NCI-H774 (cell line): ENCODE results near the gene PRRT3.
A peak's percentile ranks its signal among the peaks of the same experiment; 100 is the strongest.
"Not testable (repeated sequence)": the region's sequence is repeated elsewhere in the genome, so short reads cannot be mapped to it uniquely, and the experiment has no call there.

Source experiments
- DNase-seq: peaks from one replicate; lab custom pipeline; 2025; lab: John Stamatoyannopoulos, UW

Gene PRRT3

DNA sequence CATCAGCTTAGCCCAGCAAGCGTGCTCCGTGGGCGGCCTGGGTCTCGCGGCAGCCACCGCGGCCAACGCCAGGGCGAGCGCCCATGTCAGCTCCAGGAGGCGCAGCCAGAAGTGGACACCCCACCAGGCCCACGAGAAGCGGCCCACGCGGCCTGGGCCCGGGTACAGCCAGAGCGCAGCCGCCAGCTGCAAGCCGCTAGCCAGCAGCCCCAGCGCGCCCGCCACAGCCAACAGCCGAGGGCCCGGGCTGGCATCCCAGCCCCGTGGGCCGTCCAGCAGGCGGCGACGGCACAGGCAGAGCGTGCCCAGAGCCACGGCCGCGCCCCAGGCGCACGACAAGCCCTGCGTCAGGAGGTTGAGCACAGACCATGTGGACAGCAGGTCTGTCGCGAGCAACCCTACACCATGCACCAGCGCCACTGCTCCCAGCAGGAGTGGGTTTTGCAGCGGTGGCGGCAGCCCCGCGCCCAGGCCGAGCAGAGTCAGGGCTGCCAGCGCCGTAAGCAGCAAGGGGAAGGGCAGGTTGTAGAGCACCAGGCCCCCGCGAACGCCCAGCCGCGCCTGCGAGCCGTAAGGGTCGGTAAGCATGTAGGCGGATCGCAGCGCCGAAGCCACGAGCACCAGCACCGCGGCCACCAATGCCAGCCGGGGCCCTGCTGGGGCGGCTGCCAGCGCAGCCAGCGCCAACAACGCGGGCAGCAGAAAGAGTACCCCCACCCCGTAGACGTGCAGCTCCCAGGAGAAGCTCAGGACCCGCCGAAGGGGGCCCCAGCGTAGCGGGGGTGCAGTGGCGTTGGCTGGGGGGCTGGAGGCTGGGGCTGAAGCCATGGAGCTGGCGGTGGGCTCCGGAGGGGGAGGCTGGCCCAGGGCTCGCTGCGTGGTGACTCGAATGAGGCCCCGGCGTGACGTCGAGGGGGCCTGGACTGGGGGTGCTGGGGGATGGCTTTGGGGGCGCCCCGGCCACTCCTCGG, 4.9 kb downstream of the PRRT3 start:
- DNase-seq: peak; percentile 26

DNA sequence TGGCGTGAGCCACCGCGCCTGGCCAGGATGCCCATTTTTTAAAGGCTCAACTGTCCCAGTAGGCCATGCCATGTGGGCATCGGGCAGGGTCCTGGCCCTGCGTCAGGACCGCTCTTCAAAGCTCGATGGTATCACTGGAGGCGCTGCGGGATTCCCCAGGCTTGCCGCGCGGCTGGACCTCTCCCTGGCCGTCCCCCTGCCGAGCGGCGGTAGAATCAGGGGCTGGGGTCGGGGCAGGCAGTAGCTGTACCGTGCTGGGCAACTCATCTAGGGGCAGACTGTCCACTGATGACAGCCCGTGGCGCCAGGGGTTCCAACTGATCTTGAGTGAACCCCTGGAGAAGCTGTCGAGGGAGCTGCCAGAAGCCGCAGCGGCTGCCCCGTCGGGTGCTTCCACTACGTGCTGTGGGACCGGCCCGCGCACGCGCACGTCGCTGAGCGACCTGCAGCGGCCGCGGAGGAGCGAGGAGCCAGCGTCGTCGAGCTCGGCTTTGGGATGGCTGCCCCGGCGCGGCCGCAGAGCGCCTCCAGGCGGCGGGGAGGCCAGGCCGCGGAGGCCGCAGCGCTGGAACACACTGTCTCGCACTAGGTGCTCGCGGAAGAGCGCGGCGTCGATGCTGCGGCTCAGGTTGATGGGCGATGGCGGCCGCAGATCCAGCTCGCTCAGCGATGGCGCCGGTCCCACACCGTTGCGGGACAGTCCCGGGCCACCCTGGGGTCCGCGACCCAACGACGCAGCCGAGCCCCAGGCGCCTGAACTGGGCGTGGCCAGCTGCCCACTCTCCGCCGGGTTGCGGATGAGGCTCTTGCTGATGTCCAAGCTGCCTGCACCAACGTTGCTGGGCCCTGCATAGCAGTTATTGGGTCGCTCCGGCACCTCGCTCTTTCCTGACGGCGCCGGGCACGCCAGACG, 5.8 kb downstream of the PRRT3 start:
- DNase-seq: peak; percentile 88

DNA sequence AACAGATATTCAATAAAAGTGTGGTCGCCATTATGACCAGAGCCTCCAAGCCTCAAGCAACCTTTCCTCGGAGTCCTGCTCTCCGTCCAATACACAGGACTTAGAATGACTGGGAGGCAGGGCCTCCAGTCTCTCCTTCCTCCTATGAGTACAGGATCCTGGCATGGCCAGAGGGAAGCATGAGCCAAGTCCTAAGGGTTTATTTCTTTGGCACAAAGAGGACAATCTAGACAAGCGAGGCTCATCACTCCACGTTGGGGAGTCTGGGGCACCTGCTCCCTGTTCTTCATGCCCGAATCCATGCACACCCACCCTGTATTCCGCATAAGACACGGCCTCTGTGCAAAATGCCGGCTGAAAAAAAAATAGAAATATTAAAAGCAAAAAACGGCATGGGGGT, 6.8 kb downstream of the PRRT3 start:
- DNase-seq: no peak

DNA sequence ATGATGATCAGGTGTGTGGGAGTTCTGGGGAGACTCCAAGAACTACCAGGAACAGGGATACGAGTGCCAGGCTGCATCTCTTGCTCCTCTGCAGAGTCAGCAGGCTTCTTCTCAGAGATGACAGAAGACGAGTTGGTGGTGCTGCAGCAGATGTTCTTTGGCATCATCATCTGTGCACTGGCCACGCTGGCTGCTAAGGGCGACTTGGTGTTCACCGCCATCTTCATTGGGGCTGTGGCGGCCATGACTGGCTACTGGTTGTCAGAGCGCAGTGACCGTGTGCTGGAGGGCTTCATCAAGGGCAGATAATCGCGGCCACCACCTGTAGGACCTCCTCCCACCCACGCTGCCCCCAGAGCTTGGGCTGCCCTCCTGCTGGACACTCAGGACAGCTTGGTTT, 7.9 kb downstream of the PRRT3 start:
- DNase-seq: no peak

DNA sequence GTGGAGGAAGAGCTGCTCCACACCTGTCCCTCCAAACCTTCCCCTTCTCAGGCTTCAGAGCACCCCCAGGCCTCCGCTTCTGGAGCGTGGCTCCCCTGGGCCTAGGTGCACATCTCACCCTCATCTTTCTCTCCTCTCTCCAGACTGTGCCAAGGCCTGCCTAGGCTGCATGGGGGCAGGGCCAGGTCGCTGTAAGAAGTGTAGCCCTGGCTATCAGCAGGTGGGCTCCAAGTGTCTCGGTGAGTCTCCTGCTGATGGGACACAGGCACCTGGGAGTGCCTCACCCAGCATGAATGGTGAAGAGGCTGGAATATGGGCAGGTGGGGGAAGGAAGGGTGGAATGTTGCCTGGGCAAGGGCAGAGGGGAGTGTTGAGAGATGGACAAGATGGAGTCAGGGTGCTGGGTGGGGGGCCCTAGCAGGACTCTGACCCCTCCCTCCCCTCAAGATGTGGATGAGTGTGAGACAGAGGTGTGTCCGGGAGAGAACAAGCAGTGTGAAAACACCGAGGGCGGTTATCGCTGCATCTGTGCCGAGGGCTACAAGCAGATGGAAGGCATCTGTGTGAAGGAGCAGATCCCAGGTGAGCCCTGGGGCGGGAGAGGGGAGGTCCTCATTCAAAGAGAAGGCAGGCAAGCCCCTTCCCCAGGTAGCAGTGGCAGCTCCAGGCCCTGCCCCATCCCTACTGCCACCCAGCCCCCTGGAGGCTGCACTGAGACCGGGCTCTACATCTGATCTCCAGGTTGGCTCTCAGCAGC, 9.1 kb downstream of the PRRT3 start:
- DNase-seq: no peak

DNA sequence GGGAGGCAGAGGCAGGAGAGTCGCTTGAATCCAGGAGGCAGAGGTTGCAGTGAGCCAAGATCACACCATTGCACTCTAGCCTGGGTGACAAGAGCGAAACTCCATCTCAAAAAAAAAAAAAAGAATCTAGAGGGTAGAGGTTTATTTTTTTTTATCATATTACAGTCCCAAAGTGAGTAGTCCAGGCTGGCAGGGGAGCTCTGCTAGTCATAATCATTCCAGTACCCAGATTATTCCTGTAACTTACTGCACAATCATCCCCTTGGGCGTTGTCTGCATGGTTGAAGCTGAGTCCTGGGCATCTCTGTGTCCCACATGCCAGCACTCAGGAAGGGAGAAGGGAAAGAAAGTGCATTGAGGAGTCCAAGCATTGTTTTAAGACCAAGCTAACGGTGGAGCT, 10.0 kb downstream of the PRRT3 start:
- no peak for DNase-seq

DNA sequence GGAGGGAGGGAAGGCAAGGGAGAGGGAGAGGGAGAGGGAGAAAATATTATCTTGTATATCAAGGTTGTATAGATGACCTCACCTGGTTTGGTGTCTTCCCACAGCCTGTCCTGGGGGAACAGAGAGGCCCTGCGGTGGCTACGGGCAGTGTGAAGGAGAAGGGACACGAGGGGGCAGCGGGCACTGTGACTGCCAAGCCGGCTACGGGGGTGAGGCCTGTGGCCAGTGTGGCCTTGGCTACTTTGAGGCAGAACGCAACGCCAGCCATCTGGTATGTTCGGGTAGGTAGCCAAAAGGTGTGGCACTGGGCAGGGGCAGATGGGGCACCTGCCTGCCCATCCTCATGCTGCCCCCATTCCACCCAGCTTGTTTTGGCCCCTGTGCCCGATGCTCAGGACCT, 11.5 kb downstream of the PRRT3 start:
- no peak for DNase-seq

DNA sequence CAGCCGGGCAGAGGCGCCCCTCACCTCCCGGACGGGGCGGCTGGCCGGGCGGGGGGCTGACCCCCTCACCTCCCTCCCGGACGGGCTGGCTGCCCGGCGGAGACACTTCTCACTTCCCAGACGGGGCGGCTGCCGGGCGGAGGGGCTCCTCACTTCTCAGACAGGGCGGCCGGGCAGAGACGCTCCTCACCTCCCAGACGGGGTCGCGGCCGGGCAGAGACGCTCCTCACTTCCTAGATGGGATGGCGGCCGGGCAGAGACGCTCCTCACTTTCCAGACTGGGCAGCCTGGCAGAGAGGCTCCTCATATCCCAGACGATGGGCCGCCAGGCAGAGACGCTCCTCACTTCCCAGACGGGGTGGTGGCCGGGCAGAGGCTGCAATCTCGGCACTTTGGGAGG, 12.3 kb downstream of the PRRT3 start:
- not testable (repeated sequence) for DNase-seq

DNA sequence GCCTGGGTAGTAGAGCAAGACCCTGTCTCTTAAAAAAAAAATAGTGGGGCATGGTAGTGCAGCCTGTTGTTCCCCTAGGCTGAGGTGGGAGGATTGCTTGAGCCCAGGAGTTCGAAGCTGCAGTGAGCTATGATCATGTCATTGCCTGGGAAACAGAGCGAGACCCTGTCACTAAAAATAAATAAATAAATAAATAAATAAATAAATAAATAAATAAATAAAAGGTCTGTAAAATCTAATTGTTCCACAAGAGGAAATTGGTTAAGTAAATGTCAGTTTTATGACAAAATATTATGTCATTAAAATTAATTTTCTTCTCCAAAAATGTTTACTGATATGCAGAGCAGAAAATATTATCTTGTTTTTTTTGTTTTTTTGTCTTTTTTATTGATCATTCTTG, 13.2 kb downstream of the PRRT3 start:
- DNase-seq: no peak

DNA sequence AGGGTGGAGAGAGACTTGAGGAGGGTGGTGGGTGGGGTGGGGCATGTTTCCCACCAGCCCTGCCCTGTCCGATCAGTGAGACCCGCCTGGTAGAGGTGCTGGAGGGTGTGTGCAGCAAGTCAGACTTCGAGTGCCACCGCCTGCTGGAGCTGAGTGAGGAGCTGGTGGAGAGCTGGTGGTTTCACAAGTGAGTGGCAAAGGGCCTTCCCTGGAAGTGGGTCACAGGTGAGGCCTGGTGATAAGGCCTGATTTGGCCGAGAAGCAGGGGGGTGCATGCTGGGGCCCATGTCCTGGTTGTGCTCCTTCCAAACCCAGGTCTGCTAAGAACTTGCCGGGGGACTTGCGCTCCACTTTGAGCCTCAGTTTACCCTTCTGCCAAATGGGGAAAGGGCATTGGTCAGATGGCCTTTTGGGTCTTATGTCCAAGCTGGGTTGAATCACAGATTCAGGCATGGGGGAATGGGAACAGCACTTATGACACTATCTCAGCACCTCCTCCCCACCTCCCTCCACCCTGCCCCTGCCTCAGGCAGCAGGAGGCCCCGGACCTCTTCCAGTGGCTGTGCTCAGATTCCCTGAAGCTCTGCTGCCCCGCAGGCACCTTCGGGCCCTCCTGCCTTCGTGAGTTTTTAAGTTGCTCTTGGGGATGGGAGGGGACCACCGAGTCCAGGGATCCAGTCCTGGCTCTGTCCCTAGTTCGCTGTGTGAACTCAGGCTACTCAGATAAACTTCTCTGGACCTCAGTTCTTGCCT, 14.5 kb downstream of the PRRT3 start:
- DNase-seq: no peak

DNA sequence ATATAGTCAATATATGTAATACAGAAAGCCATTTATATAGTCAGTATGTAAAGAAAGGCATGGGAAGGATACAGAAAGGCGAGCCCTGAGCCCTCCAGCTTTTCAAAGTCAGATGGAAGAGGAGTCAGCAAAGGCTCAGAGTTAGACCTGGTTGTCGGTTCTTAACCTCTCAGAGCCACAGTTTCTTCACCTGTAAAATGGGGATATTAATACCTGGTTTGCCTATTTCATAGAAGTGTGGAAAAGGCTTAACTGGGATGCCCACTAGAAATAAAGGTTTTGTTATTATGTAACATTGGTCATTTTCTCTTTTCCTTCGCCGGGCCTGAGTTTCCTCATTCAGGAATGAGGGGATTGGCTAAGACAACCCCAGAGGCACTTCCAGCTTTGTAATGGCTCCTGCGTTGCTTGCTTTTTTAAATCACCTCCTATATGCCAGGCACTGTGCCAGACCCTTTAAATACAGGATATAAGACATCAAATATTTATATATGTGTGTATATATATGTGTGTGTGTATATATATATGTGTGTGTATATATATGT, 16.2 kb downstream of the PRRT3 start:
- DNase-seq: no peak

DNA sequence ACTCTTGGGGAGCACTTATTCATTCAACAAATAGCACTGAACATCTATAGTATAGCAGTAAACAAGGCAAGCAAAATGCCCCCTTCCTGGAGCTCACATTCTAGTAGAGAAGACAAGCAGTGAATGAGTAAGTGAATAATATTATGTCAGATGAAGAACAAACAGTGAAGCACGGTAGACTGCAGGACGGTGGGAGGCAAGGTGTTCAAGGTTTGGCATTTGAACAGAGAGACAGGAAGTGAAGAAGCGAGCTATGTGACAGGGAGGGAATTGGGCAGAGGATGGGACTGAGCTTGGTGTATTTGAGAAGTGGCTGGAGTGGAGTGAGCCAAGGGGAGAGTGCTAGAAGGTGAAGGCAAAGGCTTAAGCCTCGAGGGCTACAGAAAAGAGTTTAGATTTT, 17.2 kb downstream of the PRRT3 start:
- DNase-seq: no peak

DNA sequence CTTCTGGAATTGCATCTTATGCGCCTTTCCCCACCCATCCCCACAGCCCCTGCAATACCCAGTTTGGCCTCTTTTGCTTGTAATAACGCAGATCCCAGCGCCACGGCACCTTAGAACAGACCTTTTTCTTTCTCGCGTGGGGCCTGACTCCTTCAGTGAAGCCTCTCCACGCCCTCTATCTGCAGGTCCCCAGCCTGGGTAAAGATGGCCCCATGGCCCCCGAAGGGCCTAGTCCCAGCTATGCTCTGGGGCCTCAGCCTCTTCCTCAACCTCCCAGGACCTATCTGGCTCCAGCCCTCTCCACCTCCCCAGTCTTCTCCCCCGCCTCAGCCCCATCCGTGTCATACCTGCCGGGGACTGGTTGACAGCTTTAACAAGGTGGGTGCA, 18.0 kb downstream of the PRRT3 start:
- DNase-seq: no peak

DNA sequence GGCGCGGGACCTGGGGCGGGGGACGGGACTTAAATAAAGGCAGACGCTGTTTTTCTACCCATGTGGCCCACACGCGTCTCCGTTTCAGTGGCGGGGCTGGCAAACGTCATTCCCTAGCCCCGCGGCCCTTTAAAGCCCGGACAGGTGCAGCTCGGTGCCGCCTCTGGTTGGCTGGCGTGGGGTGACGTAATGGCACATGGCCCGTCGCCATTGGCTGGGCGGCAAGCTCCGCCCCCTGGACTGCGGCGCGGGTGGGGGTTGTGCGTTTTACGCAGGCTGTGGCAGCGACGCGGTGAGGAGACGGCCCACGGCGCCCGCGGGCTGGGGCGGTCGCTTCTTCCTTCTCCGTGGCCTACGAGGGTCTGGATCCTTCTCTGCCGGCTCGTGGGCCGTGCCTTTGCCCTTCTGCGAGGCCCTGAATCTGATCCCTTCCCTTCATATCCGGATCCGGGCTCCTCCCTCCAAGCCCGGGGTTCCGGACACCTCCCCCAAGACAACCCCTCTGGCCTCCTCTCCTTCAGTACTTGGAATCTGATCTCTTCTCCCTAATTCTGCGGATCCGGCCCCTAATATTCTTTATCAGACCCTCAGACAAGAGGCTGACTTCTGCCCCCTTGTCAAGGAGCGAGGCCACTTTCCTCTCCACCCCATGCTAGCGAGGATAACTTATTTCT, 18.5 kb downstream of the PRRT3 start, which contains the start of gene CRELD1:
Gene CRELD1, plus strand, starts transcription at position 274 of the 674 bp plus-strand sequence. CDS start 605 bp downstream, outside the sequence.
- peak; percentile 86 for DNase-seq

DNA sequence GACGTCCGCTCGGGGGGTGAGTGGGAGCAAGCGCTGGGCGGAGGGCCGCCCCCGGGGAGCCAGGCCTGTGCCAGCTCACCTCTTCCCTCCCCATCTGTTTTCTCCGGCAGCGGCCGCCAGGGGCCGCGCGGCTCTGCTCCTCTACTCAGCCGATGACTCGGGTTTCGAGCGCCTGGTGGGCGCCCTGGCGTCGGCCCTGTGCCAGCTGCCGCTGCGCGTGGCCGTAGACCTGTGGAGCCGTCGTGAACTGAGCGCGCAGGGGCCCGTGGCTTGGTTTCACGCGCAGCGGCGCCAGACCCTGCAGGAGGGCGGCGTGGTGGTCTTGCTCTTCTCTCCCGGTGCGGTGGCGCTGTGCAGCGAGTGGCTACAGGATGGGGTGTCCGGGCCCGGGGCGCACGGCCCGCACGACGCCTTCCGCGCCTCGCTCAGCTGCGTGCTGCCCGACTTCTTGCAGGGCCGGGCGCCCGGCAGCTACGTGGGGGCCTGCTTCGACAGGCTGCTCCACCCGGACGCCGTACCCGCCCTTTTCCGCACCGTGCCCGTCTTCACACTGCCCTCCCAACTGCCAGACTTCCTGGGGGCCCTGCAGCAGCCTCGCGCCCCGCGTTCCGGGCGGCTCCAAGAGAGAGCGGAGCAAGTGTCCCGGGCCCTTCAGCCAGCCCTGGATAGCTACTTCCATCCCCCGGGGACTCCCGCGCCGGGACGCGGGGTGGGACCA, 19.2 kb downstream of the PRRT3 start:
- peak; percentile 36 for DNase-seq

DNA sequence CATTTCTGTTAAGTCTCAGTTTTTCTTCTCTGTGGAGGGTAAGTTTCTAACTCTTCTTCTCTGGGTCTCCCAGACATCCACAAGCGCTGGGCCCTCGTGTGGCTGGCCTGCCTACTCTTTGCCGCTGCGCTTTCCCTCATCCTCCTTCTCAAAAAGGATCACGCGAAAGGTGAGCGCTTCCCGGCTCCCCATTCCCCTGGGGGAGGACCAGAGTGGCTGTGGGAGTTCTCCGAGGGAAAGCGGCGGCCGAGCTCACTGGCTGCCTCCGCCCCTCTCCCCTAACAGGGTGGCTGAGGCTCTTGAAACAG, 19.7 kb downstream of the PRRT3 start:
- no peak for DNase-seq

DNA sequence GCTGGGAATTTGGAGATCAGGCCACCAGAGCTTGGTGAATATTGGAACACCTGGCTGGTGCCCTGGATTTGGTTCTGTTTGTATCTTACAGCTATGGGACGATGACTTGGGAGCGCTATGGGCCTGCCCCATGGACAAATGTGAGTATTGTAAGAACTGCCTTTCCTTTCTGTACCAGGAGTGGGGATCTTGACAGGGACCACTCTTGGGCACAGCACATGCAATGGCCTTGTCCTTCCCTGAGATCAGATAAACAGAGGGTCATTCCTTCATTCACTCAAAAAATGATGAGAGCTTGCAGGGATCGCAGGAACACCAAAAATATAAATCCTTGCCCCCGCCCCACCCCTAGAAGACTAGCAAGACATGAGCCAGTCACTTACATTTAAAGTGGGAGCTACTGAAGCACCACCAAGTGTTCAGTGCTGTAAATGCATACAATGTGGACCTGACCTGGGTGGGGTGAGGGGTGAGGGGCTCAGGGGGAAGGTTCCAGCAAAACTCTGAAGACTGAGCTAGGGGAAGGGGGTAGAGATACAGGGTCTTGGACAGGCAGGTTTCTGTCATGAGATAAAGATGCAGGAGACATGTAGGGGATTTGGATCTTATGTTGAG, 21.3 kb downstream of the PRRT3 start:
- DNase-seq: no peak

DNA sequence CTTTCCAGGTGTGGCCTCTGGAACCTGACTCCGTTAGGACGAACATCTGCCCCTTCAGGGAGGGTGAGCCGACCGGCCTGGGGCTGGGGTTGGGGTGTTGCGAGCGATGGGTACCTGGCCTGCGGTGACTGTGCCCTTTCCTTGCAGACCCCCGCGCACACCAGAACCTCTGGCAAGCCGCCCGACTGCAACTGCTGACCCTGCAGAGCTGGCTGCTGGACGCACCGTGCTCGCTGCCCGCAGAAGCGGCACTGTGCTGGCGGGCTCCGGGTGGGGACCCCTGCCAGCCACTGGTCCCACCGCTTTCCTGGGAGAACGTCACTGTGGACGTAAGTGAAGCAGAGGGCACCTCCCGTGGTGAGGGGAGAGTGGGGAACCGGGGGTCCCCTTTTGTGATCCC, 24.1 kb downstream of the PRRT3 start:
- no peak for DNase-seq

DNA sequence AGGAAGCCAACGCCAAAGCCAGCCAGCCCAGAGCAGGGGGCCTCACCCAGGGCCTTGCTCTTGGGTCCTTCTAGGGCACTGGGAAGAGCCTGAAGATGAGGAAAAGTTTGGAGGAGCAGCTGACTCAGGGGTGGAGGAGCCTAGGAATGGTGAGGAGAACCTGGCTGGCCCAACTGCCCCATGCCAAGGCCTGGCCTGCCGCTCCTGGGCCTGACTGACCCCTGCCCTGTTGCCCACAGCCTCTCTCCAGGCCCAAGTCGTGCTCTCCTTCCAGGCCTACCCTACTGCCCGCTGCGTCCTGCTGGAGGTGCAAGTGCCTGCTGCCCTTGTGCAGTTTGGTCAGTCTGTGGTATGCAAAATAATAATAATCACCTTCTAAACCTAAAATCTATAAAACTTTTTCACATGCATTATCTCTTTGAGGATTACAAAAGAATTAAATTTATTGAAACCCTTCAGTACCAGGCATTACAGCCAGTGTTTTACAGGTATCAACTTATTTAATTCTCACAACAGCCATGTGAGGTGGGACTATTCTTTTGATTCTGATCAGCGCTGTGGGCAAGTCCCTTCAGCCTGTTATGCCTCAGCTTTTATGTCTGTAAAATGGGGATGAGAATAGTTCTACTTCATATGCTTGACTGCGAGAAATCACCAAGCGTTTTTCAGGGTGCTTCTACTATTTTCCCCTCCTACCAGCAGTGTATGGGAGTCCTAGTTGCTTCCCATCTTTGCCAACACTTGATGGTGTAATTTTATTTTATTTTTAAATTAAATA, 33.8 kb downstream of the PRRT3 start:
- DNase-seq: no peak
